Calu3 (cell line): ENCODE data around the gene SPRTN. TPM values are rescaled to one million over a fixed set of nuclear protein-coding genes. Genes with fewer than 3 reads are reported as not detected.

Experiments
- BruUV-seq: library from RNA; stranded (reverse); fragments of 400-500 nt; replicated peaks from 2 replicates; lab custom pipeline; 2021; lab: Mats Ljungman, UMichigan
- CTCF ChIA-PET: fragments of 300-600 bp; sonication (Branson Sonifier 250); formaldehyde crosslinking; loops from one replicate; lab custom pipeline; 2022; ENCODE audit warnings: antibody characterized with exemption; lab: Charles Lee
- DNase-seq: peaks from one replicate; pipeline ENCODE4 v3.0.0; 2022
- H3K27ac Mint-ChIP-seq: one replicate; pipeline ENCODE4 v1.8.0; 2022; ENCODE audit warnings: mixed read lengths; ENCODE audit not compliant: unreplicated experiment
- H3K27me3 Mint-ChIP-seq: one replicate; pipeline ENCODE4 v1.8.0; 2022; ENCODE audit warnings: mixed read lengths; ENCODE audit not compliant: unreplicated experiment
- H3K36me3 Mint-ChIP-seq: one replicate; pipeline ENCODE4 v1.8.0; 2022; ENCODE audit warnings: mild to moderate bottlenecking, moderate library complexity, mixed read lengths; ENCODE audit not compliant: insufficient read depth, unreplicated experiment
- H3K4me1 Mint-ChIP-seq: one replicate; pipeline ENCODE4 v1.8.0; 2022; ENCODE audit warnings: mild to moderate bottlenecking, low read depth, mixed read lengths; ENCODE audit not compliant: unreplicated experiment
- H3K4me3 Mint-ChIP-seq: one replicate; pipeline ENCODE4 v1.8.0; 2022; ENCODE audit warnings: mild to moderate bottlenecking, low read depth, moderate library complexity, mixed read lengths; ENCODE audit not compliant: unreplicated experiment
- H3K9me3 Mint-ChIP-seq: one replicate; pipeline ENCODE4 v1.8.0; 2022; ENCODE audit warnings: low read depth, mixed read lengths; ENCODE audit not compliant: unreplicated experiment
- intact Hi-C: fragments of 100-400 bp; cut with micrococcal nuclease; formaldehyde crosslinking; loops from one replicate; pipeline ENCODE4 v1.10.0; 2022; ENCODE audit not compliant: unreplicated experiment
- total RNA-seq: library from RNA; stranded (reverse); gene quantifications from 2 replicates; pipeline ENCODE4 v1.2.3, GENCODE V29; 2022
- TF ChIP-seq, protein P1 (sequence below): fragments of 200-600 bp; IDR thresholded peaks from one replicate; pipeline ENCODE4 v1.8.0; 2022; ENCODE audit warnings: antibody characterized with exemption; ENCODE audit not compliant: unreplicated experiment

SPRTN gene
- total RNA-seq, 1 experiment from 2014 or later = 17.4 TPM

- TF ChIP-seq, protein P1, sequence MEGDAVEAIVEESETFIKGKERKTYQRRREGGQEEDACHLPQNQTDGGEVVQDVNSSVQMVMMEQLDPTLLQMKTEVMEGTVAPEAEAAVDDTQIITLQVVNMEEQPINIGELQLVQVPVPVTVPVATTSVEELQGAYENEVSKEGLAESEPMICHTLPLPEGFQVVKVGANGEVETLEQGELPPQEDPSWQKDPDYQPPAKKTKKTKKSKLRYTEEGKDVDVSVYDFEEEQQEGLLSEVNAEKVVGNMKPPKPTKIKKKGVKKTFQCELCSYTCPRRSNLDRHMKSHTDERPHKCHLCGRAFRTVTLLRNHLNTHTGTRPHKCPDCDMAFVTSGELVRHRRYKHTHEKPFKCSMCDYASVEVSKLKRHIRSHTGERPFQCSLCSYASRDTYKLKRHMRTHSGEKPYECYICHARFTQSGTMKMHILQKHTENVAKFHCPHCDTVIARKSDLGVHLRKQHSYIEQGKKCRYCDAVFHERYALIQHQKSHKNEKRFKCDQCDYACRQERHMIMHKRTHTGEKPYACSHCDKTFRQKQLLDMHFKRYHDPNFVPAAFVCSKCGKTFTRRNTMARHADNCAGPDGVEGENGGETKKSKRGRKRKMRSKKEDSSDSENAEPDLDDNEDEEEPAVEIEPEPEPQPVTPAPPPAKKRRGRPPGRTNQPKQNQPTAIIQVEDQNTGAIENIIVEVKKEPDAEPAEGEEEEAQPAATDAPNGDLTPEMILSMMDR = no peak
- CTCF ChIA-PET = interaction anchor here (0.6 kb wide), 1 partner anchor 113 kb away, joined by 3 read pairs; no protein-coding TSS in a partner anchor
- intact Hi-C loops = loop anchor here (10.0 kb wide), 1 partner anchor 353 kb away; the partner anchor contains the start of genes ARV1 and TTC13
- H3K4me3 Mint-ChIP-seq = no peak overlapping the region
- H3K4me1 Mint-ChIP-seq = no peaks in the 10 kb centered on the region
- no peaks in the 10 kb centered on the region for H3K9me3 Mint-ChIP-seq
- H3K36me3 Mint-ChIP-seq = no peaks in the 10 kb centered on the region
- no peaks in the 10 kb centered on the region for H3K27me3 Mint-ChIP-seq
- no peak for DNase-seq
- no TSS peak for BruUV-seq
- no peak overlapping the region for H3K27ac Mint-ChIP-seq
Observed at GRCh38 chr1:231327617-231328016, 10.5 kb upstream of the SPRTN start.

DNA sequence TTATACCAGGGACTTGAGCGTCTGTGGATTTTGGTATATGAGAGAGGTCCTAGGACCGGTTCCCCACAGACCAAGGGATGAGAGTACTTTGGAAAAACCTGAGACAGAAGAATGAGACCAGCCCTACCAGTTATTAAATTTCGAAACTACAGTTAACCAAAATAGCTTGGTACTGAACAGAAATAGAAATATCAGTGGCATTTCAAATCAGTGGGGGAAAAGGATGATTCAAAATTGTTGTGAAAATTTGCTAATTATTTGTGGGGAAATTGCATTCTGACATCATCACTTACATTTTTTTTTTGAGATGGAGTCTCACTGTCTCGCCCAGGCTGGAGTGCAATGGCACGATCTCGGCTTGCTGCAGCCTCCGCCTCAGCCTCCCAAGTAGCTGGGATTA is 8.6 kb upstream of the SPRTN start:
- Mint-ChIP-seq H3K9me3 (no peaks in the 10 kb centered on the region), H3K4me1 (no peaks in the 10 kb centered on the region), H3K27me3 (no peaks in the 10 kb centered on the region), H3K36me3 (peaks cover 4% of the 10 kb centered on the region), H3K27ac (no peak overlapping the region), H3K4me3 (no peak overlapping the region)
- intact Hi-C loops = loop anchor here (10.0 kb wide), 1 partner anchor 355 kb away; the partner anchor contains the start of genes ARV1 and TTC13
- CTCF ChIA-PET = no interaction called here
- DNase-seq = no peak
- no TSS peak for BruUV-seq
- TF ChIP-seq, protein P1 = no peak

- CTCF ChIA-PET = no interaction called here
- H3K9me3 Mint-ChIP-seq = no peaks in the 10 kb centered on the region
- H3K4me3 Mint-ChIP-seq = no peak overlapping the region
- BruUV-seq = no TSS peak
- H3K27me3 Mint-ChIP-seq = no peaks in the 10 kb centered on the region
- TF ChIP-seq, protein P1 = no peak
- DNase-seq = no peak
- H3K4me1 Mint-ChIP-seq = peaks cover 21% of the 10 kb centered on the region
- peaks cover 36% of the 10 kb centered on the region for H3K36me3 Mint-ChIP-seq
- intact Hi-C loops = no loop called here
- no peak overlapping the region for H3K27ac Mint-ChIP-seq
Observed at GRCh38 chr1:231332761-231333160, 5.3 kb upstream of the SPRTN start.

DNA sequence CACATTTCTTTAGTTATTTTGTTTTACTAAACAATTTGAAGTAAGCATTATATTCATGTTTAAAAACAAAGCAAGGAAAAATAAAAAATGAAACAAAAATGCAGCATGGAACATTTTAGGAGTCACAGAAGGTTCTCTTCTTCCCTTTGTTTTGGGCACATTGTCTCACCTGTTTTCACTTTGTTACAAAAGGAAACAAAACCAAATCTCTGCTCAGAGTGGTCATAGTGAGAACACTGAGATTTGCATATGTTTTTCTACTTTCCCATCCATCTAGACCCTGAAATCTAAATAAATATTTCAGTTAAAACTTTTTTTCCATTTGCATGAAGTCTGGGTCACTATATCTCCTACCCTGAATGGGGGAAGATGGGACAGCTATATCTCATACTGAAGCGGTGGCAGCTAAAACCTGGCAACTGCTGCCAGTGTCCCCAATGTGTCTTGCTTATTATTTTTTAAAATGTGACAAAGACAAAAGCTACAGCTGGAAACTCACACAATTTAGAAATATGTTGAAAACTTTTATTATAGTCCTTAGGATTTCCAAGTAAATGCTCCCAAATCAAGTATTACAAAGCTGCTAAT is 3.9 kb upstream of the SPRTN start:
- intact Hi-C loops = loop anchor here (2.0 kb wide), 1 partner anchor 91 kb away; no protein-coding TSS in a partner anchor
- CTCF ChIA-PET = interaction anchor here (1.2 kb wide), 1 partner anchor 93 kb away, joined by 3 read pairs; no protein-coding TSS in a partner anchor
- peak overlapping the region; percentile 100 for H3K4me3 Mint-ChIP-seq
- no peak overlapping the region for H3K27ac Mint-ChIP-seq
- no peak for DNase-seq
- peaks cover 50% of the 10 kb centered on the region for H3K36me3 Mint-ChIP-seq
- H3K4me1 Mint-ChIP-seq = peaks cover 26% of the 10 kb centered on the region
- TF ChIP-seq, protein P1 = no peak
- no peaks in the 10 kb centered on the region for H3K27me3 Mint-ChIP-seq
- no peaks in the 10 kb centered on the region for H3K9me3 Mint-ChIP-seq
- no TSS peak for BruUV-seq
